HG03442 (cell line): ENCODE data around the gene SPINK5.

Experiments used
- ATAC-seq: cut with Tn5 transposase; IDR thresholded peaks from one replicate; pipeline ENCODE4 v1.9.1; 2021; ENCODE audit warnings: mild to moderate bottlenecking, moderate library complexity; ENCODE audit not compliant: unreplicated experiment

SPINK5 gene

DNA sequence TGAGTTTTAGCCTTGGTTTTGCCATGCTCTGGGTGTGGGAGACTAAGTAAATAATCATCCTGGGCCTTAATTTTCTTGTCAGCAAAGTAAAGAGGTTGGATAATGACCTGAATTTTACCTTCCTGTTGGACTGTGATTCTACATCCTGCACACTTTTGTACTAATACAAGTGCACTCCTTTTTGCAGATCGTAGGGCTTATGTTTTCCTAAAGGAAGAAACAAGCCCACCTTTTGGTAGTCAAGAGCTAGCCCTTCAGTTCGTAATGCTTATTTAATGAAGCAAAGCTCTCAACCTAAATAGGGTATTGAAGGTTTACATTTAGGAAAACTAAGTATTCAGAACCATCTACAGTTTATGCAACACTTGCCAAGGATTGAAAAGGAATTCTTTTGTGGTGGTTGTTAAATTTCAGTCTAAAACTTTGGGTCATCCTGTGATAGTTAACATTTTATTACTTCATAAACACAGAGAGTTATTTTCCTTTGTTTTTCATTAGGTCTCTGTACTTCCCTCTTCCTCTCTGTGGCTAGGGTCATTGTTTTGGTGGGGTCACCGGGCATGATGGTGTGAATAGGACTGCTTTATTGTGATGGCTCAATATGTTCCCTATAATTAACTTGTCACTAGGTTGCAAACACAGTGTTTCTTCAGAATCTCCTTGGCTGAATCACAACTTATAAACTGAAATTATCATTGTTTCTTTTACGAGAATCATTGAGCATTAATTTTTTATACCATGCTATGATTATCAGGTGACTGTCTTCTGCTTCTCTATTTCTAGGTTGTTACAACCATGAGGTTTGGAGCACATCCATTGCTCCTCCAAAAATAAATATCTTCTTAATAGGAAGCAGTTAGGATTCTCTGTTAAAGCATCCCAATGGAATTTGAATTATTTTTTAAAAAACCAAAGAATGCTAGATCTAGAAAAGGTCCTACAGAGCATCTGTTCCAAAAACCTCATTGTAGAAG lies 28.5 kb downstream of the SPINK5 start:
- ATAC-seq, result no peak

DNA sequence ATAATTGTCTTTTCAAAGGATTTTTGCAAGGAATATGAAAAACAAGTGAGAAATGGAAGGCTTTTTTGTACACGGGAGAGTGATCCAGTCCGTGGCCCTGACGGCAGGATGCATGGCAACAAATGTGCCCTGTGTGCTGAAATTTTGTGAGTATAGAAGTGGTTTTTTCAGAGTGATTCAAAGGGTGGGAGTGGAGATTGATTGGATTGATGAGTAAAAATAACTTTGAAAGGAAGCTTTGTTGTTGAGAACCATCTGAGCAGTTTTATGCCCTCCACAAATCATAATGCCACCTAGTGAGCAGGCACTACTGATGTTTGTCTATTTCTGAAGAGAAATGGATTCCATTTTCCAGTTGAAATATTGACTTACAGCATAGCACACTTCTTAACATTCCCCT lies 30.6 kb downstream of the SPINK5 start:
- ATAC-seq, result no peak

DNA sequence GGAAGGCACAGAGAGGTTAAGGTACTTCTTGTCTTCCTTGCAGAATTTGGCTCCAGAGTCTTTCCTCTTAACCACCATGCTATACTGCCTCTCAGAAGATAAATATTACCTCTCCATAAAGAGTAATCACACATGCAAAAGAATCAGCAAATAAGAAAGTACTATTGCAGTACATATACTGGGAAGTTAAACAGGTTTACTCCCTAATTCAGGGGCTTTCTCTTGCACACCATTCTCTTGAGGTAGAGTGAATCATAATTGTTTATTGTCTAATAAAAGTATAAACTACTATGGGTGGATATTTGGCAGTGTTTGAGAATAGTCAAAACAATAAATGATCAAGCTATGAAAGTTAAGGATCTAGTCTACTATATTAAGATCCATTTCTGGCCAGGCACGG lies 40.4 kb downstream of the SPINK5 start:
- no peak for ATAC-seq

DNA sequence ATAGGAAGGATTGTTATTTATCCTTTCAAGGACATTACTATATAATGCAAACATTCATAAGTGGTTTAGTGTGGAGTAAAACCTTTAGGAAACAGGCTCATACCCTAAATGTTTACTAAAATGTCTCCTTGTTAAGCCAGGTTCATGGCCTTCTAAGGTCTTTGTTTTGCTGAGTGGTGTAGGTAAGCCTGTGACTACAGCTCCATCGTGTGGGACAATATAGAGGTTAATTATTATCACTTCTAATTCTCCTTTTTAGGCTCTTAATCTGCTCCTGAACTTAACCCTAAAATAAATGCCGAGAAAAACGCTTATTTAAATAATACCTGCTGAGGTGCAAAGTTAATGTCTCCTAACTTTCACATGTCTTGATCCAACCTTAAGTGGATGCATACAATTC lies 43.8 kb downstream of the SPINK5 start:
- ATAC-seq, result no peak

DNA sequence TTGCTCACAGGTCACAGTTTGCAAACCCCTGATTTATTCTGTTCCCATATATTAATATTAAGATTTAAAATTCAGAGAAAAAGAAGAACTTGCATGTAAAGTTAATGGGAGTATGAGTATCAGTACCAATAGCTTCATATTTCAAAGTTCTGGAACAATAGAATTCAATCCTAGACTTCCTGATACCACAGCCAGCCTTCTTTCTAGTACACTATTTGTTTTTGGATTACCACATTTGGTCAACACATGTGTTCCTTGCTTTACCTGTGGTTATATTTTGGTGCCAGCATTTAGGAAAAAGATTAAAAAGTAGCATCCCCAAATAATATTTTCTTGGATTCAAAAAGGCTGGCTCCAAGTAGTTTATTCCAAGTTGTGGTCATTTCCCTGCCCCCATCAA lies 49.5 kb downstream of the SPINK5 start:
- ATAC-seq, result no peak

DNA sequence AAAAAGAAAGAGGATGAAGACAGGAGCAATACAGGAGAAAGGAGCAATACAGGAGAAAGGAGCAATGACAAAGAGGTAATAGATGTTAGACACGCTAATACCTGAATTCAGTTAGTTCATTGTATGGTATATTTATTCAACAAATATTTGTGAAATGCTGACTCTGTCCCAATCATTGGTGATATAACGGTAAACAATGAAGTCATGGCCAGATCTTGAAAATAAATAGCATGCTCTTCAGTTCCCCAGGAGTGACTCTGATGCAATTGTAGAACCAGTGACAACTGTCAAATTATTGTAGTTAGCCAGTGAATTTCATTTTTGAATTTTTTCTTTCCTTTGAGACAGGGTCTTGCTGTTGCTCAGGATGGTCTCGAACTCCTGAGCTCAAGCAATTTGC lies 56.5 kb downstream of the SPINK5 start:
- ATAC-seq, result no peak

DNA sequence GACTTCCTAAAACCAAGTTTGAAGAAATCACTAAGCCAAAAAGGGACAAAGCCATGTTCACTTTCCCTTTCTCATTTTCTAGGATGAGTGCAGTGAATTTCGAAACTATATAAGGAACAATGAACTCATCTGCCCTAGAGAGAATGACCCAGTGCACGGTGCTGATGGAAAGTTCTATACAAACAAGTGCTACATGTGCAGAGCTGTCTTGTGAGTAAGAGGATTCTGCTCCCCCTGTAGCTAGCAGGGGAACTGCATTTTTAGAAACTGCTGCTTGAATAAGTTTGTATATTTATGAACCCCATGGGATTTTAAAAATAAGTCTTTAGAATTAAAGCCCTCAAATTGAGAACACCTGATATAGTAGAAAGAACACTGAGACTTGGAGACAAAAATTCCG lies 61.9 kb downstream of the SPINK5 start:
- ATAC-seq, result no peak

DNA sequence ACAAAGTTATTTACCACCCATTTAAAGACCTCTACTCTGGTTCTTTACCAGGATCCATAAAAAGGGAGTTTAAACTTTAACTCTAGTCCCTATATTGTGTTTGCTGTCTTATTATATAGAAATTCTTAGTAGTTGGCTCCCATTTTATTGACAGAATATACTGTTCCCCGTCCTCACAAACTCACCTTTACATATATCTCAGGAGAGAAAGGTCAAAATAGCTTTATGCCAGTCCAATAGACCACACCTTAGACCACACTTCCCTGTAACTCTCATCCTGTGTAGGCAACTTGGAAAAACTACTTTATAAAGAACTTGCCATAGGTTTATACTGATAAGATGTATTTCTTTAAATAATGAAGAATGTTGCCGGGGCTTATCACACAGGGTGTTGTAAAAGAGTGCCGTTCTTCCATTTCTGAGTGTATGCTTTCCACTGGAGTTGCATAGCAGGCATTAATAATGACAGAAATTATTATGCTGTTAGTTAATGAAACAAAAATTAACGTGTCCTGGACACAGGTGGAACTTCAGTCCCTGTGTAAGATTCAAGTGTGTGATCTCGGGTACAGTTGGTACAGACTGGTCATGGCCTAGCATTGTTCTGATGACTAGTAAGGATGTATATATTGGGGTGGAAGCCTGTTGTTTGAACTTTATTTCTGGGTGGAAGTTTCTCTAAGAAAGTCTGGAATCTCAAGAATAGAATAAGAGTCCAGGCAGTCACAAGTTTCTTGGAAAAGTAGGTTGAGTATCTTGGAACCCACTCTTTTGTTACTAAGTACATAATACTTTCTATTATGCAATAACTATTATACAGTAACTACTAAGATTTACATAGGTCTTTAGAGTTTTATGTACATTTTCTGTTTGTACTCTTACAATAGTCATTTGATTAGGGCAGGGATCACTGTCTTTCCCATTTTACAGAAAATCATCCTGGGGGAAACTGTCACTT lies 71.6 kb downstream of the SPINK5 start:
- ATAC-seq, result no peak

DNA sequence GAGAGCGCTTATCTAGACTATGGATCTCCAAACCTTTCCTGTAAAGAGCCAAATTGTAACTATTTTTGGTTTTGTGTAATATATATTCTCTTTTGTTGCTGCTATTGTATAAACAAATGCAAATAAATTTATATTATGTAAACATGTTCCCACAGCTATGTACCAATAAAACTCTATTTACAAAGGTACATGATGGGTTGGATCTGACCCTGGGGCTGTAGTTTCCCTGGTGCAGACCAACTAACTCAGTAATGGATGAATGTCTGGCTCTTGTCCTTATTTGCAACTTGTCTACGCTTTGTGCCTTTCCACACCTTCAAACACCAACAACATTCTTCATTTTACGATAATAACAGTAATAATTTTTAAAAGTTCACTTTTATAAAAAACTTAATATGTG lies 77.1 kb downstream of the SPINK5 start:
- ATAC-seq, result no peak

DNA sequence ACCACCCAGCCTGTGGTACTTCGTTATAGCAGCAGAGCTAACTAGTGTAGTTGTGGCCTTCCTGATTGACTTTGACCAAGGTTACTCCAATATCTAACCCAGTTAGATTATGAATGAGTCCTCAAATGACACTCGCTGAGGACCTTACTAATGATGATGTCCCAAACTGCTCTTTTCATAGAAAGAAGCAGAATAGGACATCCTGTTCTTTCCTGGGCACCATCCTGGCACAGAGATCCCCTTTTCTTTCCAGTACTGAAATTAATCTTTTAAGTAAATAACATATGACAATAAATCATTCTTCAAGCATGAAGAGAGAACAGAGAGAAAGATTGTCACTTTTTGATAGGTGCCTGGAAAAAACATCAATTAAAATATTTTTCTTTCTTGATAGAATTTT lies 77.9 kb downstream of the SPINK5 start:
- ATAC-seq, result no peak

DNA sequence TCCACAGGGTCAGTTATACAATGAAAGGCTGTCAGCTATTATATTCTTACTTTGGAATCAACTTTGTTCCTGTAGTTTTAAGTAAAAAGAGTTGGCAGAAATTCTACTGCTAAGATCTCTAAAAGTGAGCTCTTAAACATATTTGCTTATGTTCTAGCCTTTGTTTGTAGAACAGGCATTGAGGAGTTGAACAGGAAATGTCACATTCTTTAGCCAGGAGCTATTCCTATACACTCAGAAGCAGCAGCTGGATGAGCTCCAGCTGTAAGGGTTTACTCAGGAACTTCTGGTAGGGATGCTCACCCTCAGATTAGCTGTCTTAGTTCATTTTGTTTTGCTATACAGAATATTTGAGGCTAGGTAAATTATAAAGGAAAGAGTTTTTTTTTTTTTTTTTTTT lies 82.1 kb downstream of the SPINK5 start:
- no peak for ATAC-seq

DNA sequence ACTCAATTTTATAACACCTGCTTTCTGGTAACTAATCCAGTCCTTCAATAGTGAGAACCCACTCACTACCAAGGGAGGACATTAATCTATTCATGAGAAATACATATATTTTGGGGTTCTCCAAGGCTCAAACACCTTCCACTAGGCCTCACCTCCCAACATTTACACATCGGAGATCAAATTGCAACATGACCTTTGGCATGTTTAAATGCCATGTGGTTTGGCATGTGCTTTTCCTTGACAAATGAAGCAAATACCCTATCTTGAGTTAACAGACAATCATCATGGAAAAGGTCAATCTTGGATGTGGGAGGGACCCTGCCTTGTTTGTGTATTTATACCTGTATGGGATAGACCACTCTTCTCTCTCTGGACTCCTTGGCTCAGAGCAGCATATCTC lies 82.7 kb downstream of the SPINK5 start:
- no peak for ATAC-seq

DNA sequence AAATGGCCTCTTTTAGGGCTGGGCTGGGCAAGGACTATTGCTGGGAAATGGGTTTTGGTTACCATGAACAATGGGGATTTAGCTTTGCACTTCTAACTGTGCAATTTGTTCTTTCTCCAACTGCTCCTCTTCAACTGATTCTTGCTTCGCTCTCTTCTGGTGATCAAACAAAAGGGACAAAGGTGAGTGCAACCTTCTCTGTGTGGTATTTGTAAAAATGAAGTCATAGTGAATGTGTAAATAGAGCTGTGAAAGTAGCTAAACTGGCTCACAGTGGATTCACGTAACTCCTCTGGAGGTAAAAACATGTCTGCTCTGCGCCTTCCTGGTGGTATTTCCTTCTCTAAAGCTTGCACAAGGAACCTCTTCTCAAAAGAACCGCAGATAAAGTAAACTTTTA lies 83.6 kb downstream of the SPINK5 start:
- ATAC-seq, result no peak

DNA sequence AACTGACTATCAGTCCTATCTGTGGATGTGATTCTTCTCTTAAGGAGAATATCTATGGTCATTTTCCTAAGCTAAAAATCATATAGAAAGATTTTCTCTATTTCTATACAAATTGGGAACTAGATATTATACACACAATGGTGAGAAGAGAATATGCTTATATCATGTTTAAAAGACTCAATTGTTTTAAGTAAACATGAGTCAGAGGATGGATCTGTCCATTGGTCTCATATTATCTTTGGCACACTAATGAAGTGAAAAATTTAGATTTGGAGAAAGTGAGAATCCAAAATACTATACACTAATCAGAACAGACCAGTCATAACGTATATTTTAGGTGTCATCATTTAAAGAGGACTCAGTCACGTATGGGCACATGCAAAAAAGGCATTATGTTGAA lies 88.1 kb downstream of the SPINK5 start:
- no peak for ATAC-seq

DNA sequence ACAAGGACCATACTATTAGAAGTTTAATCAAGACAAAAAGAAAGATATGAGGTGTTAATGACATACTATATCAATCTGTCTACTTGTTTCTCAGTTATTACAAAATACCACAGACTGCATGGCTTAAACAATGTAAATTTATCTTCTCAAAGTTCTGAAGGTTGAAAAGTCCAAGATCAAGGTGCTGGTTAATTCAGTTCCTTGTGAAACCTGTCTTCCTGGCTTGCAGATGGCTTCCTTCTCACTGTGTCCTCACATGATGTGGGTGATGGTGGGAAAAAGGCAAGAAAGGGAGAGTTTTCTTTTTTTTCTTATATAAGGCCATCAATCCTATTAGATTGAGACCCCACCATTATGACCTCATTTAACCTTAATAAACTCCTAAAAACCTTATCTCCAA lies 89.0 kb downstream of the SPINK5 start:
- ATAC-seq, result no peak

DNA sequence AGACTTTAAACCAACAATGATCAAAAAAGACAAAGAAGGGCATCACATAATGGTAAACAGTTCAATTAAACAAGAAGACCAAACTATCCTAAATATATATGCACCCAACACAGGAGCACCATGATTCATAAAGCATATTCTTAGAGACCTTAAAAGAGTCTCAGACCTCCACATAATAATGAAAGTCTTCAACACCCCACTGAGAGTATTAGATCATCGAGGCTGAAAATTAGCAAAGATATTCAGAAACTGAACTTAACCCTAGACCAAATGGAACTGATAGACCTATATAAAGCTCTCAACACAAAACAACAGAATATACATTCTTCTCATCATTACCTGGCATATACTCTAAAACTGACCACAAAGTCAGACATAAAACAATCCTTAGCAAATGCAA lies 92.8 kb downstream of the SPINK5 start:
- ATAC-seq, result no peak

DNA sequence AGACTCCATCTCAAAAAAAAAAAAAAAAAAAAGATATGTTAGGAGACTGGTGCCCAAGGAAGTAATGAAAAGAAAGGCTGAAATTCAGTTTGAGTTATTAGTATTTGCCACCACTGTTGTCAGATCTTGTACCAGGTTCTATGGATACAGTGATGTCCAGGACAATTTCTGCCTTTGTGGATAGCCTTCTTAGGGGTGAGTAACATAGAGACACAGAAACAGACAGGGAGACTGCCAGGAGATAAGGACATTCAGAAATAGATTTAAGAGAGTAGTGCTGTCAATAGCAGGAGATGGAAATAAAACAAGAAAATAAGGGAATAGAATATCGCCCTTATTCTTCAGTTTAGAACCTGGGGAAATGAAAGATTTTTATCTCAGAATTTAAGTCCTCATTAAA lies 98.3 kb downstream of the SPINK5 start:
- no peak for ATAC-seq

DNA sequence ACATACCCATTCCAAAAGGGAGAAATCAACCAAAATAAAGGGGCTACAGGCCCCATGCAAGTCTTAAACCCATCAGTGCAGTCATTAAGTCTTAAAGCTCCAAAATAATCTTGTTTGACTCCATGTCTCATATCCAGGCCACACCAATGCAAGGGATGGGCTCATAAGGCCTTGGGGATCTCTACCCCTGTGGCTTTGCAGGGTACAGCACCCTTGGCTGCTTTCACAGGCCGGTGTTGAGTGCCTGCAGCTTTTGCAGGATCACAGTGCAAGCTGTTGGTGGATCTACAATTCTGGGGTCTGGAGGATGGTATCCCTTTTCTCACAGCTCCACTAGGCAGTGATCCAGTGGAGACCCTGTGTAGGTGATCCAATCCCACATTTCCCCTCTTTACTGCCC lies 99.6 kb downstream of the SPINK5 start:
- ATAC-seq, result no peak

DNA sequence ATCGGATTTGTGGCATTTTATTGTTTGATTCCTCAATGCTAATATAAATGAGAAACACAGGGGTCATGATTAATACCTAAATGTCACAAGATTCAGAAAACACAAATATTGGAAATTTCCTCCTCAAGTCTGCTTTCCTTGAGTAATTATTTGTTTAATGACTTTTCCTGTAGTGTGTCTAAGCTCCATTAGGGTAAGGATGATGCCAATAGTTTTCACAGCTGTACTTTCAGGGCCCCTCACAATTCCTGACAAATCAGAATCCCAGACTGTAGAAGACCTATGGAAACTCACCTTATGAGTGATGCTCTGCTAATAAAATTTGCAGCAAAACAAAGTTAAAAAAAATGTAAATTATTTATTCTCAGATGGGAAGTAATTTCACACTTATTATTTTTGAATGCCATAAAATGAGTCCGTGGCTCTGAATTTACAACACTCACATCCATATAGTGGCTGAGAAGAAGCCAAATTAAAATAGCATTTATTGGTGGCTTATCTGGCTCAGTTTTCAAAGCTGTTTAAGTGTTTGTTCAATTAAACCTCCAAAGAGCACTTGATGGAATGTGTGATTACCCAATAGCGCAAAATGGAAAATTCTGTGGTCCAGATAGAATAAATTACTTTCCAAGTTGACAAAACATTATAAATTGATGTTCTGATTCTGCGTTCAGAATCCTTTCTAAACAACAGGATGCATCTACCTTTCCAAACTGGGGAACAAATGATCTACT lies 102.9 kb downstream of the SPINK5 start:
- ATAC-seq, result no peak

DNA sequence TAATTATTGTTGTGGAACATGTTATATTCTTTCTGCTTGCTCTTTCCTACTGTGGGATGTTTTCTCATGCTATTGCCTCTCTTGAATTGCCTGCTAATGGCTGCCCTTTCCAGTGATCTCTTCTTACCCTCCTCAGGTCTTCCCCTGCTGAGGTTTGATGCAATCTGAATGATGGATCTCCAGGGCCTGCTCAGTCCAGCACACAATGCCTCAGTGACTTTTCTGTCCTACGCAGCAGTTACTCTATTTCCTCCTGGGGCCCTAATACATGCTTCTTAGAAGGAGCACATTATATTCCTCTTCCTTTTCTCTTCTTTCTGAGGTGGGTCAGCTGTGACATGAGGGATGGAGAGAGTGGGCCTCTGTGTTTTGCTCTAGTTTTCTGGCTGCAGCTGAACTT lies 104.5 kb downstream of the SPINK5 start, which contains the start of gene SPINK14:
SPINK14 (plus strand) TSS at position 301 of the 400 bp plus-strand sequence. CDS start 1,187 bp downstream, outside the sequence.
- no peak for ATAC-seq

DNA sequence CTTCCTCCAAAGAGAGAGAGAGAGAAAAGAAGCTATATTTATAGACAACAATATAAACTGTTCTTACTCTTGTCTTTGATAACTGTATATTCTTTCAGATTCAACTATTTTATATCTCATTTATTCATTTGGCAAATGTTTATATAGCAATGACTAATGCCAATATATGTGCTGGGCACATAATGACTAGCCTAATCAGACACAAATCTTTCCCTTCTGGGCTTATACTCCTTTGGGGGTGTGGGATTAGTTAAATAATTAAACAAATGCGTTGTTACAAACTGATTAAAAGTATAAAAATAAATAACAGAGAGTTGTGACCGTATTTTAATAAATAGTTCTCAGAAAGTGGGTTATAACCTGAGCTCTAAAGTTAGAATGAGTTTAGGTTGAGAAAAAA lies 108.6 kb downstream of the SPINK5 start:
- no peak for ATAC-seq
